OCI-LY1 (cell line): Measurements from ENCODE around the gene RNF217.

Experiments
- CTCF ChIP-seq: fragments of 200-600 bp; sonication (generic), shearing (Covaris generic); IDR thresholded peaks from 2 replicates; pipeline ENCODE4 v1.5.1; 2017; ENCODE audit warnings: mild to moderate bottlenecking, antibody characterized with exemption, low read length, moderate library complexity, mixed read lengths
- EZH2 ChIP-seq: fragments of 200-600 bp; sonication (generic), shearing (Covaris generic); IDR thresholded peaks from 2 replicates; pipeline ENCODE4 v1.8.0; 2017; ENCODE audit warnings: borderline replicate concordance, mixed run types, mild to moderate bottlenecking, antibody characterized with exemption, low read length, moderate library complexity, mixed read lengths

GRCh38 chr6:124958759-124959354 lies 3.4 kb upstream of the RNF217 start:
- TF ChIP-seq CTCF (no peak), EZH2 (no peak)
